Measurements from ENCODE around the gene SPTBN2.

Gene SPTBN2

DNA sequence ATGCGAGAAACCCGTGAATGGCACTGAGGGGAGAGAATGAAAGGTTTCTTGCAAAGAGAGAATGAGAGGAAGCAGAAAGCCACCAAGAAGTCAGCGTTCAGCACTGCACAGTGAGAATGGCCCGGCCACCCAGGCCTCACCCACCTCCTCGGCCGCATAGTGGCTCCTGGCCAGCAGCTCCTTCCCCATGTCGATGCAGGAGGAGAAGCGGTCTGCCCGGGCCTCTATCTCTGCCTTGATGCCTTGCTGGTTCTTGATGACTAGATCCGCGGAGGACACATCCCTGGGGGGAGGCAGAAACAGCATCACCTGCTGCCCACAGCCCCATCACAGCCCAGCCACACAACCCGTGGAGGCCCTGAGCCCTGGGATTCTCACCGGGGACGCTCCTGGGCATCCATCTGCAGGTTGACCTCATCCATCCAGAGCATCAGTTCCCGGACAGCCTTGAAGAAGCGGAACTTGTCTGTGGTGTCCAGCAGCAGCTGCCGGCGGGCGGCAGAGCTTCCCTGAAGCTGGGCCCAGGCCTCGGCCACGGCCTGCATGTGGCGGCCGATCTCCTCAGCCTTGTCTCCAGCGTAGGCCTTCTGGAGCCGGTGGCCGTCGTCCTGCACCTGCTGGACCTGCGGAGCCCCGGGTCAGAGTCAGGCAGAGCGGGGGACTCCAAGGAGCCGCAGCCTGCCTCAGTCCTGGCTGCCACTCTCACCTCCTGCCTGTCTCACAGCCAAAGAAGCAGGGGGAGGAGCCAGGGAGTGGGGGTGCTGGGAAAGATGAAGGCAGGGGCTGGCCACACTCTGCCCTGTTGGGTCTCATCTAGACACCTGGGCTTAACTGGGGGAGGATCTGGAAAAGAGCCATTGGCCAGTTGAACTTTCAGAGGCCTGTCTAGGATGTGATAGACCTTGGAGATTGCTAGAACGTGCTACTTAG, 39.1 kb downstream of the SPTBN2 start:
- TF ChIP-seq GATA1 (IDR thresholded peaks at IDR 0.05; ENCODE audit: low read depth, low read length) (no peak), POLR2A (IDR thresholded peaks at IDR 0.05; ENCODE audit: low read length) (no peak)
- DNase-seq = no peak

DNA sequence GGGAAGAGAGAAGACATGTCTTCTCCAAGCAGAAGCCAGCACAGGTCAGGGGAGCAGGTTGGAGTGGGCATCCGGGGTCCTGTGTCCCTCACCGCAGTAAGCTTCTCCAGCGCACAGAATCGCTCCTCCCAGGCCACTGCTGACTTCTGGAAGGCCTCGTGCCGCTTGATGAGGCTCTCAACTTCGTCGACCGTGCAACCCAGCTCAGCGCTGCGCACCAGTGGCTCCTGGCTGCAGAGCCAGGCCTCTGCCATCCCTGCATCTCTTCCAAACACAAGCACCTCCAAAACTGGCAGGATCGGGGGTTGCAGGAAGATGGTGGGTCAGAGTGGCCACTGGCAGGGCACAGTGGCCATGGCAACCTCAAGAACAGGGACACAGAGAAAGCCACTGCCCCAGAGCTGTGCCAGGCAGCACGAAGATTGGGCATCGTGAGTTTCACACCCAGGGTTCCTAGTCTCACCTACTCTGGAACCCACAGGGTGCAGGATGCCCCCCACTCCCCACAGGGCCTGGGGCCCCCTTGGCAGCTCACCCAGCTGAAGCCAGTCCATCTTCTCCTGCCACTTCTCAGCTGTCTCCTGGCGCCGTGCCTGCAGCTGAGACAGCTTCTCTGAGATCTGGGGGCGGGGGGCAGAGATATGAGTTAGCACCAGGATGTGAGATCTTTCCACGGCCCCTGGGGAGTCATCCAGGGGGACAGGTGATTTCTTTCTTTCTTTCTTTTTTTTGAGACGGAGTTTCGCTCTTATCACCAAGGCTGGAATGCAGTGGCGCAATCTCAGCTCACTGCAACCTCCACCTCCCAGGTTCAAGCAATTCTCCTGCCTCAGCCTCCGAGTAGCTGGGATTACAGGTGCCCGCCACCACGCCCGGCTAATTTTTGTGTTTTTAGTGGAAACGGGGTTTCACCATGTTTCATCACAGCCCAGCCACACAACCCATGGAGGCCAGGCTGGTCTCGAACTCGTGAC, 40.2 kb downstream of the SPTBN2 start:
- no peak for TF ChIP-seq POLR2A (IDR thresholded peaks at IDR 0.05; ENCODE audit: low read length)
- no peak for TF ChIP-seq GATA1 (IDR thresholded peaks at IDR 0.05; ENCODE audit: low read depth, low read length)
- no peak for DNase-seq

DNA sequence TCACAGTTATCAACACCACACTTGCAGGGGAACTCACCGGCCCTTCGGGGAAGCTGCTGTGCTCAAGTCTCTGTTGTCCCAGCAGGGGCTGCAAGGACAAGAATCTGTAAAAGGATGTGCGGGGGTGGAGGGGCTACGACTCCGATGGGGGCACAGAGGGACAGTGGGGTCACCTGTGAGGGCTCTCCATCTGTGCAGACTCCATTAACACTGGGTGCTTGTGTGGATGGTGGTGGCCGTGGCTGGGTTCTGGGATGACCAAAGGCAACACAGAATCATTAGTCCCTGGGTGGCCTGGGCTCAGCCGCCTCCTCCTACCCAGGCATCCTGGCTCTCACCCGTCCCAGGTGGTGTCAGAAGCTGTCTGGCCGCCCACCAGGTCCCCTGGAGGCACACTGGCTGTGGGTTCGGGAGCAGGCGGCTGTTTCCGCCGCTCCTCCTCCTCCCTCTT, 41.2 kb downstream of the SPTBN2 start:
- TF ChIP-seq GATA1 (IDR thresholded peaks at IDR 0.05; ENCODE audit: low read depth, low read length) (no peak), POLR2A (IDR thresholded peaks at IDR 0.05; ENCODE audit: low read length) (no peak)
- no peak for DNase-seq

DNA sequence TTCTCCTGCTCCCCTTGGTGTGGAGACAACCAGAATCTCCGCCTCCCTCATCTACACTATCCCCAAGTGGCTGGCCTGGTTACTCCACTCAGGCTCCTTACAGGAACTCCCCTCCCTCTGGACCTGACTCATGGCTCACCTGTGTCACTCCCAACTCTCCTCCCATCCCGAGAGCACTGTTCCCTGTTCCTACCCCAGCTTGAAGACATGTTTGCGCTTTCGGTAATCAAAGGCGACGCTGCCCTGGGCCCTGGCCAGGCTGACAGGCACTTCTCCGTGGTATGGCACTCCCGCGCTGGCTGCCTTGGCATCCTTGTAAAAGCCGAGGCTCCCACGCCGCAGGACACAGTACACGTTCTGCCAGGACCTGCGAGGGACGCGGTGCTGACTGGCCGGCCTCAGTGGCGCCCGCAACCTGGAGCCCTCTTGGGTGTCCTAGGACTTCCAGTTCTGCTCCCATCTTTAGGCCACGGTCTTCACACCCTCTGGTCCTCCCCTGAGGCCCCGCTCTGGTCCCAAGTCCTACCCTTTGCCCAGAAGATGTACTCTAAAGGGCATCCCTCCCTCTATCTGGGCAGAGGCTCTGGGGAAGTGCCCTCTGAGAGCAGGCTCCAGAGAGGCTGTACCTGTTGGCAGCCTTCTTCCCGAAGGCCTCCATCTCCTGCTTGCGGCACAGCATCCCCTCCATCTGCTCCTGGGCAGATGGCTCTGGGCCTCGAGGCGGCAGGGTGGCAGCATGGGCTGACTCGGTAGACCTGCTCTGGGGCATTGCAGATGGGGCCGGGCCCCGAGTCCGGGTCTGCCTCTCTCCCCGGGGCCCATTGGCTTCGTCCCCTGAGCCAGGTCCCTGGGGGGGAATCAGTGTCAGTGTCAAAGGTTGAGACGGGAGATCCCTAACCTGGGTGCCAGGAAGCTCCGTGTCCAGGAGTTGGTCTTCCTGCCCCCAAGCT, 41.9 kb downstream of the SPTBN2 start:
- TF ChIP-seq POLR2A (IDR thresholded peaks at IDR 0.05; ENCODE audit: low read length) (no peak), GATA1 (IDR thresholded peaks at IDR 0.05; ENCODE audit: low read depth, low read length) (no peak)
- DNase-seq = no peak

DNA sequence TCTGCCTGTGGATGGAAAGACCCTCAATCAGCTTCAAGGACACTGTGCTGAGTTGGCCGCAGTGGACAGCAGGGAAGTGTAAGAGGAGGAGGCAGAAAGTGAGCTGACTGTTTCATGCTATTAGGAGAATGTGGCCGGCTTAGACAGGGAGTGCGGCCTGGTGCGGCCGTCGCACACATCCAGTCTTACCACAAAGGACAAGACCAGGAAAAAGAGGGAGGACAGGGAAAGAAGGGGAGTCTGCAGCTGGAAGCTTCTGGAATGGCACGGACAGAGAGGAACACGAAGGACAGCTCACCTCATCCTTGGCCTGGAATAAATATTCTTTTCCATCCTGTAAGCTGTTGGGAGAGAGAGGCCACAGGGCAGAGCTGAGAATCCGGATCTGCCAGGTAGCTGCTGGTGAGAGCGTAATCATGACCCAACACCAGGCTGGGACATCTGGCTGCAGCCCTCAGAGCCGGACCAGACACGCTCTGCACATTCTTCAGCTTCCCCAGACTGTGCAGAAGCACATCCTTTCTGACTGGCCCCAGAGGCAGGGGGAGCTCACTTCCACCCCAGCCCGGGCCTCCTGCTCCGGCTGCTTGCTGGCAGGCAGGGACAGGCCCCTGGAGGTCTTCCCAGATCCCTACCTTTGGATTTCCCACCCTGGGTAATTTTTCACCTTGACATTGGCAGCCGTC, 42.8 kb downstream of the SPTBN2 start:
- no peak for DNase-seq
- TF ChIP-seq GATA1 (IDR thresholded peaks at IDR 0.05; ENCODE audit: low read depth, low read length) (no peak), POLR2A (IDR thresholded peaks at IDR 0.05; ENCODE audit: low read length) (no peak)

DNA sequence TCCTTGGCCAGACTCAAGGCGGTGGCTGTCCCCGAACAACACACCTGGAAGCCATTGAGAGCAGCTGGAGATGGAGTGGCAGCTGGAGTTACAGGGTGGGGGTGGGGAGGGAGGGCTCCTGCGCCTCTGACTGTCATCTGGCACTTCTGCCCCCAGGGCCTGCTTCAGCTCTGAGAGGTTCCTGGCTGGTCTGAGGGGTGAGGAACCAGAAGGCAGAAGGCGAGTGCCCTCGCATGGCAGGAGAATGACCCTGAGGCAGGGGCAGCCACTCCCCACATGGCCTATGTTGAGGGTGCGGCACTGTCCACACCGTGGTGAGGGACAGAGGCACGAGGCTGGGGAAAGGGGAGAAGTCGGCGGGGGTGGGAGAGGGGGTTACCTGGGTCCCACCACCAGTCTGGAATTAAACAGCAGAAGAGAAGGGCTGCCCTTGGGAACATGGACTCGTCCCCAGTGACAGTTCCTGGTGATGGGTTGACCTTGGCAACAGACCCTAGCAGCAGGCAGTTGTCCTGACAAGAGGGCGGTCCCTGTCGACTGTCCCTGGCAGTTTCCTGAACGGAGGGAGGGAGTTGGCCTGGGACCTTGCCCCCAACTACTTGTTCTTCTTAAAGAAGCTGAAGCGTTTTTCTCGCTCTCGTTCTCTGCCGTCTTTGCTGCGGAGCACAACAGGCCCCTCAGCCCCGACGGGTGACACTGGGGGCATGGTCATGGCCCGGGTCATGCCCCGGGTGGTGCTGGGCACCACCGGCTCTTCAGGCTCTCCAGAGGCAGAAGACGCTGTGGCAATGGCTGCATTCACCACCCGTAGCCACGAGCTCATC, 43.5 kb downstream of the SPTBN2 start:
- no peak for TF ChIP-seq GATA1 (IDR thresholded peaks at IDR 0.05; ENCODE audit: low read depth, low read length)
- no peak for TF ChIP-seq POLR2A (IDR thresholded peaks at IDR 0.05; ENCODE audit: low read length)
- DNase-seq = no peak

DNA sequence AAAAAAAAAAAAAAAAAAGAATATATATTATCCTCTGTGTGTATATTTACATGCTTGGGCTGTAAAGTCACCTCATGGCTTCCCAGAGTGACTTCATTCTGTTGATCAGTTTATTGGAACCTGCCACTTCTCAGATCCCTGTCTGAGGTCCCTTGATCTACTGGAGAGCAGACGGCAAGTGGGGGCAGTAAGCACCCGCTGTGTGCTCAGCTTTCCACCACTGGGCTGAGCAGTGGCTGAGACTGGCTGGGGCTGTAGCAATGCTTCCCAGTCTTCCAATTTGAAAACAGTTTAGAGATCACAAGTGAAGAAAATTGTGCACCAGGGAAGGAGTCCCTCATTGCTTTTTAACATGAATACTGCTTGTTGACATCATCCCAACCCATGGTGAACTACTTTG, 44.4 kb downstream of the SPTBN2 start:
- TF ChIP-seq GATA1 (IDR thresholded peaks at IDR 0.05; ENCODE audit: low read depth, low read length) (no peak), POLR2A (IDR thresholded peaks at IDR 0.05; ENCODE audit: low read length) (no peak)
- DNase-seq = no peak

DNA sequence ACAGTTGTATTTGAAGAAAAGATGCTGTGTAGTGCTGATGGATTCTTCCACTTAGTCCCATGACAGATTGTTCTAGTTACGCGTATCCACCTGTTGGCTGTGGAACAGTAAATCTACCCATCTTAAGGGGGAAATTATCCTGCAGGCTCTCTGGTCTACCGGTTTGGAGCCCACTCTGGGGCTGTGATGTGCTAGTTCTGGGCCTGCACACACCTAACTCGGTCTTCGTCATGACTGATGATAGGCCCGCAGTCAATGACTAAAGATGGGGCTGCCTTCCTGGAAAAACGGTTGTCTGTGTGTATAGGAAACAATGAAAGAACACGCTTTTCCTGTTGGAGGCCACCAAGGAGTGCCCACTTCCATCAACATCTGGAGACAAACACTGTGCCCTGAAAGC, 45.1 kb downstream of the SPTBN2 start:
- TF ChIP-seq GATA1 (IDR thresholded peaks at IDR 0.05; ENCODE audit: low read depth, low read length) = no peak
- TF ChIP-seq POLR2A (IDR thresholded peaks at IDR 0.05; ENCODE audit: low read length) = no peak
- DNase-seq = no peak

DNA sequence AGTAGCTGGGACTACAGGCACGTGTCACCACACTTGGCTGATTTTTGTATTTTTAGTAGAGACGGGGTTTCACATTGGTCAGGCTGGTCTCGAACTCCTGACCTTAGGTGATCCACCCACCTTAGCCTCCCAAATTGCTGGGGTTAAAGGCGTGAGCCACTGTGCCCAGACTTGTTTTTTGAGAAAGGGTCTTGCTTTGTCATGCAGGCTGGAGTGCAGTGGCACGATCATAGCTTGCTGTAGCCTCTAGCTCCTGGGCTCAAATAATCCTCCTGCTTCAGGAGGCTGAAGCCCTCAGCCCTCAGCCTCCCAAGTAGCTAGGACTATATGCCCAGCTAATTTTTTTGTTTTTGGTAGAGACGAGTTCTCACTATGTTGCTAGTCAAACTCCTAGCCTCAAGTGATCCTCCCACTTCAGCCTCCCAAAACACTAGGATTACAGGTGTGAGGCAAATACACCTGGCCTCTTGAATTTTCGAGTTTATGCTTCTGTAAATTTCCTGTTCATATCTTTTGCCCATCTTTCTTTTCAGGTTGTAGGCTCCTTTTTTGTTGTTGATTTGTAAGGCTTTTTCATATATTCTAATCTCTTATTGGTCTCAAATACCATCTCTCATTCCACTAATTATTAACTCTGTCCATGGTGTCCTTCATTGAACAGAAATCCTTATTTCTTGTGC, 47.9 kb downstream of the SPTBN2 start:
- no peak for TF ChIP-seq GATA1 (IDR thresholded peaks at IDR 0.05; ENCODE audit: low read depth, low read length)
- TF ChIP-seq POLR2A (IDR thresholded peaks at IDR 0.05; ENCODE audit: low read length) = no peak
- no peak for DNase-seq

DNA sequence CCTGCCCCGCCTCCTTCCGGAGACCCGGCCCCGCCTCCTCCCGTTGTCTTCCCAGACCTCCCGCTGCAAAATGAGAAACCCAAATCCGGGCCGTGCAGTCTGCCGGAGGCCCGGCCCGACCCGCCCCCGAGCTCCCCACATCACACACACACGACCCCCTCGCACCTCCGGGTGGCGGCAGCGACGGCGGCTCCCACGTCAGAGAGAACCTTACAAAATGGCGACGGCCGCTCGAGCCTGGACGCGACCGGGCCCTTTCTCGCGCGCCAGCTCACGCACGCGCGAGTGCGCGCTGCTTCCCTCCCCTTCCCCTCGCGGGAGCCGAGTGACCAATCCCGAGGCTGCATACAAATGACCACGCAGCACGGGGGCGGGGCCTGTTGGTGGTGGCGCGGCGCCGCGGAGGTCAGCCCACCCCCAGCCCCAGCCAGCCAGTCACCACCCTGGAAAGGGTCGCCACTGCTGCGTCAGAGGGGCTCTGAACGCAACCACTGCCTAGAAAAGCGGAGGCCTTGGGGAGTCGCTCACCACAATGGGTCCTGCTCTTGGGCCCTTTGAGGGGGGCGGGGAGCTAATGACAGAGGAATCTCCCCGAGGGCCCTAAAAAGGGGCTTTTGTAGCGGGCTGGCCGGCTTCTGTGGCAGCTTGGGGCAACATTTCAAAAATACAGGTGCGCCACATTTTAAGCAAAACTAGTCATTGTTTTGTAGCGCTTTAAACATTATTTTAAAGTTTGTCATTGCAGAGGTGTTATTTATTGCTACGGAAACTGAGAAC, 51.2 kb downstream of the SPTBN2 start, which contains the start of gene RBM4B:
Gene RBM4B, minus strand, starts transcription at position 289 of the 777 bp plus-strand sequence. CDS start 808 bp downstream, outside the sequence.
- DNase-seq = peak; percentile 93 to 94
- TF ChIP-seq GATA1 (IDR thresholded peaks at IDR 0.05; ENCODE audit: low read depth, low read length) = no peak
- peak; percentile 59 for TF ChIP-seq POLR2A (IDR thresholded peaks at IDR 0.05; ENCODE audit: low read length)
